GM19395 (cell line): ENCODE results near the gene UBAC1.
"Not testable (repeated sequence)": the region's sequence is repeated elsewhere in the genome, so short reads cannot be mapped to it uniquely, and the experiment has no call there.

ENCODE experiments used
- ATAC-seq: cut with Tn5 transposase; IDR thresholded peaks from one replicate; pipeline ENCODE4 v1.9.1; 2021; ENCODE audit warnings: mild to moderate bottlenecking, moderate library complexity; ENCODE audit not compliant: unreplicated experiment

Gene UBAC1

GRCh38 chr9:135978642-135979546 lies 17.7 kb upstream of the UBAC1 start:
- ATAC-seq: no peak

- no peak for ATAC-seq
Observed at GRCh38 chr9:135976944-135977343, 15.8 kb upstream of the UBAC1 start.

DNA sequence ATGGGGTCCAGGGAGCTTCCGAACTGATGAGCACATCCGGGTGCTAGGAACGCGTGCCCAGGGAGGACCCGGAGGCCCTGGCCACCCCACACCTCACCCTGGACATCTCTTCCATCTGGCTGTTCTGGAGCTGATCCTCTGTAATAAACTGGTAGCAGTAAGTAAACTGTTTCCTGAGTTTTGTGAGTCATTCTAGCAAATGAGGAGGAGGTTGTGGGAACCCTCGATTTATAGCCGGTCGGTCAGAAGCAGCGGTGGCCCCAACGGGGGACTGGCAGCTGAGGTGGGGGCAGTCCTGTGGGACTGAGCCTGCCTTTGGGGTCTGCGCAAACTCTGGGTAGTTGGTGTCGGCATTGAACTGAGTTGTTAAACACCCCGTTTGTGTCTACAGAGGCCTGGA lies 15.4 kb upstream of the UBAC1 start:
- no peak for ATAC-seq

- ATAC-seq: no peak
Observed at GRCh38 chr9:135975834-135976233, 14.7 kb upstream of the UBAC1 start.

DNA sequence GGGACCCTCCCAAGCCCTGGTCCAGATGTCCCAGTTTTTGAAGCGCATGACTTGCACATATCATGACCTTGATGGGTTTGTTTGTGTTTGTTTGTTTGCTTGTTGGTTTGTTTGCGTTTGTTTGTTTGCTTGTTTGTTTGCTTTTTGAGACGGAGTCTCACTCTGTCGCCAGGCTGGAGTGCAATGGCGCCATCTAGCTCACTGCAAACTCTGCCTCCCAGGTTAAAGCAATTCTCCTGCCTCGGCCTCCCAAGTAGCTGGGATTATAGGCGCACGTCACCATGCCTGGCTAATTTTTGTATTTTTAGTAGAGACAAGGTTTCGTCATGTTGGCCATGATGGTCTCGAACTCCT lies 13.0 kb upstream of the UBAC1 start:
- no peak for ATAC-seq

GRCh38 chr9:135973277-135974219 lies 12.4 kb upstream of the UBAC1 start:
- no peak for ATAC-seq

GRCh38 chr9:135971892-135972291 lies 10.7 kb upstream of the UBAC1 start:
- no peak for ATAC-seq

DNA sequence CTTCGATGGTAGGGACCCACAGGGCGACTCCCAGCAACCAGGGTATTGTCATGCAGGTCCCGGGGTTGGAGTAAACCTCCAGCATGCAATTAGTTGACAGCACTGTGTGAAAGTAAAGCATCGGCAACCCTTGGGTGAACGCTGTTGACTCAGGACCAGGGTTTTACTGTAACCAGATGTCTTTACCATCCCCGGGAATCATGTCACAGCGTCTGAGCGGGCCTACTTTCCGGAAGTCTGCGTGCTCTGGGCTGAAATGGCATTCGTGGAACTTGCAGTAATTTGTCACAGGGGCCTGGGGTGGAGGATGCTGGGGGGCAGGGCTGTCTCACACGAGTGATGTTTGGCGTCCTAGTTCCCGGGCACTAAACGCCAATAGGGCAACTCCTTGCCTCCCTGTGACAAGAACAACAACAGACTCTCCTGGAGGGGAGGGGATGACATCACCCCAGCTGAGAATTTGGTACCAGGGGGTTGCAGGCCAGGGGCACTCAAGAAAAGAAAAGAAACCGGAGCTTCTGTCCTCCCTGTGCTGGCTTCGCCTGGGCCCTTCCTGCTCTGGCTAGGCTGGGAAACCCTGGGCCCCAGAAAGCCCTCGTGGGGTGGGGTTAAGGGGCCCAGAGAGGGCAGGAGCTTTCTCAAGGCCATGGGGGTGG lies 10.1 kb upstream of the UBAC1 start:
- no peak for ATAC-seq

GRCh38 chr9:135970128-135970815 lies 9.1 kb upstream of the UBAC1 start:
- ATAC-seq: no peak

GRCh38 chr9:135969064-135969683 lies 8.0 kb upstream of the UBAC1 start:
- no peak for ATAC-seq

DNA sequence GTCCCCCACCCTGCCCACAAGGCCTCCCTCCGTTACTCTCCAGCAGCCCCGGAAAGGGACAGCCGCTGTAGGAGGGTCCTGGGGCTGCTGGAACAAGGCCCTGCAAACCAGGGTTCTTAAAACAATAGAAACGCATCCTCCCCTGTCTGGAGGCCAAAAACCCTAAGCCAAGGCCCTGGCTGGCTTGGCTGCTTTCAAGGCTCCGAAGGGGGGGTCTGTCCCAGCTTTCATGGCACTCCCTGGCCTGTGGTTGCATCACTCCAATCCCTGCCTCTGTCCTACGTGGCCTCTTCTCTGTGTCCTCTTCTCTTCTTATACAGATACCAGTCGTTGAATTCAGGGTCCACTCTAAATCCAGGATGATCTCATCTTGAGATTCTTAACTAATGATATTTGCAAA lies 7.4 kb upstream of the UBAC1 start:
- no peak for ATAC-seq

DNA sequence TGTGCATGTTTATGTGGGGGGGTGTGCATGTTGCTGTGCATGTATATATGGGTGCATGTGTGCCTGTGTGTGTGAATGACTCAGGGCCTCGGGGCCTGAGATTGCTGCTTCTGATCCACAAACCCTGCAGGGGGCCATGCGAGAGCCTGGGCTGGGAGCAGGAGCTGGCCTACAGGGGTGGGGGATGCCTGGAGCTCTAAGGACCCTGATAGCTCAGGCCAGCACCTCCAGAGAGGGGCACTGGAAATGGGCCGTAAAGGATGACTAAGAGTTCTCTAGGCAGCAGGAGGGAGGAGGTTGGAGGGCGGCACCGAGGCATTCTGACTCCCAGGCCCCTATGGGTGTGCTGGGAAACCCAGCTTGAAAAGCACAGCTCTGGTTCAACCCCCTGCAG lies 6.9 kb upstream of the UBAC1 start:
- ATAC-seq: no peak

- not testable (repeated sequence) for ATAC-seq
Observed at GRCh38 chr9:135966916-135967260, 5.7 kb upstream of the UBAC1 start.

- no peak for ATAC-seq
Observed at GRCh38 chr9:135965124-135965756, 4.1 kb upstream of the UBAC1 start.

DNA sequence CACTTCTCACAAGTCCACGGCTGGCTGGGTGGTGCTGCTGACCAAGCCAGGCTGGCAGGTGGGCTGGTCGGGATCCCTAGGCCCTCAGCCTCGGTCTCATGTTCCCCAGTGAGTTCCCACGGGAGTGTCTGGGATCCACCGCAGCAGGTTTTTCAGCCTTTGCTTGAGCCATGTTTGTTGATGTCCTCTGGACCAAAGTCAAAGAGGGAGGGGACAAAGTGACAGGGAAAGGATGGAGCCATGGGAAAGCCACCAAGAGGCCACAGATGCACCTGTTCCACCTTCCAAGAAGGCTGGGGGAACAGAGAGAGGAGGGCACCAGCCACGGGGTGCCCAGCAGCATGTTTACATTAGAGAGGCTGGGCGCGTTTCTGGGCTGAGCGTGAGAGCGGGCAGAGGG lies 2.8 kb upstream of the UBAC1 start:
- no peak for ATAC-seq

- ATAC-seq: no peak
Observed at GRCh38 chr9:135963338-135963737, 2.2 kb upstream of the UBAC1 start.

DNA sequence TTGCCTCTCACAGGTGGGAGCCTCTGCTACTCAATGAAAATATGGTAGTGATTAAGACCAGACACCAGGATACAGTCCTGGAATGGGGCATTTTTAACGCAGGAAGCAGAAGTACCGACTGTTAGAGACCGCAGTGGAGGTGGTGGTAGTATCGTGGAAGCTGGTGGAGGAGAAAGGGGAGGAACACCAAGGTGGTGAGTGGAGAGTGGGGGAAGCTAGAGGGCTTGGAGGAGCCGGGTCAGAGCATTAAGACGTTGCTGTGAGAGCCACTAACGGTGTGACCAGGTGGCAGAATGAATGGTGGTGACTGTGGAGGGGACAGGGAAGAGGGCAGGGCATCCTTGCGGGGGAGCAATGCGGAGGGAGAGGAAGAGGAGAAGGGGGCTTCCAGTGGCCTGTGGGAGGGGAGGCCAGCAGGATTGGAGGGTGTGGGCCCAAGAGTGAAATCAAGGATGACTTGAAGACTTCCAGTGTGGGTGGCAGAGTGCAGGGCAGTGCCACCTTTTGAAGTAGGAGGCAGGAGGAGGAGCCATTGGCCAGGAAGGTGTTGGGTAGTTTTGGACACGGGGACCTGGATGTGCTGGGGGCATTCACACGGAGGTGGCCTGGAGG lies 1.6 kb upstream of the UBAC1 start:
- ATAC-seq: no peak

- no peak for ATAC-seq
Observed at GRCh38 chr9:135961811-135962695, 880 bp upstream of the UBAC1 start.
